H9 (cell line): Measurements from ENCODE around the gene PANX2. TPM values are rescaled to one million over a fixed set of nuclear protein-coding genes. Genes with fewer than 3 reads are reported as not detected.

Experiments used
- DNase-seq: peaks from one replicate; pipeline ENCODE4 v3.0.0-alpha.2; 2017
- H2AFZ ChIP-seq: one replicate; pipeline ENCODE4 v1.6.1; 2013; ENCODE audit warnings: mild to moderate bottlenecking, low read length, control low read depth, moderate library complexity
- H2AK5ac ChIP-seq: 2 replicates; pipeline ENCODE4 v1.6.1; 2013; ENCODE audit warnings: low read length, control low read depth, mixed read lengths; ENCODE audit not compliant: insufficient read length
- H2BK120ac ChIP-seq: one replicate; pipeline ENCODE4 v1.6.1; 2013; ENCODE audit warnings: low read depth, mild to moderate bottlenecking, low read length, control low read depth, inconsistent platforms; ENCODE audit not compliant: poor library complexity, severe bottlenecking
- H2BK12ac ChIP-seq: 2 replicates; pipeline ENCODE4 v1.6.1; 2013; ENCODE audit warnings: low read length, control low read depth, mixed read lengths, low read depth; ENCODE audit not compliant: insufficient read length
- H2BK15ac ChIP-seq: 2 replicates; pipeline ENCODE4 v1.6.1; 2013; ENCODE audit warnings: low read depth, low read length, control low read depth
- H2BK20ac ChIP-seq: one replicate; pipeline ENCODE4 v1.6.1; 2013; ENCODE audit warnings: low read depth, mild to moderate bottlenecking, low read length, control low read depth, inconsistent platforms; ENCODE audit not compliant: poor library complexity, severe bottlenecking
- H2BK5ac ChIP-seq: 2 replicates; pipeline ENCODE4 v1.6.1; 2013; ENCODE audit warnings: low read length, control low read depth, mixed read lengths; ENCODE audit not compliant: insufficient read length
- H3K14ac ChIP-seq: 2 replicates; pipeline ENCODE4 v1.6.1; 2013; ENCODE audit warnings: low read length, control low read depth; ENCODE audit not compliant: insufficient read depth
- H3K18ac ChIP-seq: 2 replicates; pipeline ENCODE4 v1.6.1; 2013; ENCODE audit warnings: low read depth, mild to moderate bottlenecking, mixed read lengths, low read length, control low read depth; ENCODE audit not compliant: insufficient read length
- H3K23ac ChIP-seq: 2 replicates; pipeline ENCODE4 v1.6.1; 2013; ENCODE audit warnings: low read length, control low read depth, mixed read lengths, low read depth; ENCODE audit not compliant: insufficient read length
- H3K23me2 ChIP-seq: 2 replicates; pipeline ENCODE4 v1.6.1; 2013; ENCODE audit warnings: low read depth, mild to moderate bottlenecking, mixed read lengths, low read length, control low read depth; ENCODE audit not compliant: insufficient read length, poor library complexity, severe bottlenecking
- H3K27ac ChIP-seq: 2 replicates; pipeline ENCODE4 v1.5.1; 2013; ENCODE audit warnings: low read length, control low read depth, mixed read lengths, low read depth; ENCODE audit not compliant: insufficient read length
- H3K27me3 ChIP-seq: 2 replicates; pipeline ENCODE4 v1.6.1; 2013; ENCODE audit warnings: low read length, control low read depth, inconsistent platforms; ENCODE audit not compliant: insufficient read depth
- H3K4ac ChIP-seq: 2 replicates; pipeline ENCODE4 v1.6.1; 2013; ENCODE audit warnings: low read depth, mild to moderate bottlenecking, control low read depth, inconsistent platforms, low read length, moderate library complexity
- H3K4me1 ChIP-seq: 2 replicates; pipeline ENCODE4 v1.6.1; 2013; ENCODE audit warnings: low read length, control low read depth, inconsistent platforms; ENCODE audit not compliant: insufficient read depth
- H3K4me2 ChIP-seq: 2 replicates; pipeline ENCODE4 v1.6.1; 2013; ENCODE audit warnings: low read length, control low read depth, mixed read lengths; ENCODE audit not compliant: insufficient read length, insufficient read depth
- H3K56ac ChIP-seq: 2 replicates; pipeline ENCODE4 v1.6.1; 2013; ENCODE audit warnings: low read depth, mild to moderate bottlenecking, mixed read lengths, low read length, control low read depth; ENCODE audit not compliant: insufficient read length
- H3K79me1 ChIP-seq: 2 replicates; pipeline ENCODE4 v1.6.1; 2013; ENCODE audit warnings: low read depth, mild to moderate bottlenecking, moderate library complexity, low read length, control low read depth, inconsistent platforms; ENCODE audit not compliant: insufficient read depth, poor library complexity, severe bottlenecking
- H3K79me2 ChIP-seq: 2 replicates; pipeline ENCODE4 v1.6.1; 2013; ENCODE audit warnings: low read length, control low read depth, inconsistent platforms; ENCODE audit not compliant: insufficient read depth
- H3K9ac ChIP-seq: 2 replicates; pipeline ENCODE4 v1.6.1; 2013; ENCODE audit warnings: low read length, control low read depth, mixed read lengths; ENCODE audit not compliant: insufficient read length; ENCODE audit errors: extremely low read depth
- H3K9me3 ChIP-seq: one replicate; pipeline ENCODE4 v1.6.1; 2013; ENCODE audit warnings: low read depth, low read length, inconsistent platforms; ENCODE audit not compliant: control insufficient read depth
- H3T11ph ChIP-seq: one replicate; pipeline ENCODE4 v1.6.1; 2013; ENCODE audit warnings: mild to moderate bottlenecking, low read length, control low read depth, inconsistent platforms
- H4K20me1 ChIP-seq: one replicate; pipeline ENCODE4 v1.6.1; 2013; ENCODE audit not compliant: control insufficient read depth, insufficient read length, insufficient read depth
- H4K5ac ChIP-seq: 2 replicates; pipeline ENCODE4 v1.6.1; 2013; ENCODE audit warnings: low read depth, mild to moderate bottlenecking, mixed read lengths, low read length, control low read depth; ENCODE audit not compliant: insufficient read length
- H4K8ac ChIP-seq: replicated peaks from 2 replicates; pipeline ENCODE4 v1.6.1; 2013; ENCODE audit warnings: low read length, control low read depth, mixed read lengths, low read depth; ENCODE audit not compliant: insufficient read length
- H4K91ac ChIP-seq: 2 replicates; pipeline ENCODE4 v1.6.1; 2013; ENCODE audit warnings: low read depth, mild to moderate bottlenecking, moderate library complexity, mixed read lengths, low read length, control low read depth; ENCODE audit not compliant: insufficient read length
- H3K27ac Mint-ChIP-seq, 3 experiments: 2 replicates in 2 of 3; 3 replicates in 1 of 3; pipeline ENCODE4 v1.8.0; 2020 to 2021; ENCODE audit warnings: mixed read lengths in 3 of 3, mild to moderate bottlenecking in 1 of 3, moderate library complexity in 1 of 3
- H3K27me3 Mint-ChIP-seq: 2 replicates; pipeline ENCODE4 v1.8.0; 2021; ENCODE audit warnings: low read depth, mild to moderate bottlenecking, moderate library complexity, mixed read lengths
- H3K36me3 Mint-ChIP-seq, 3 experiments: 2 replicates in 2 of 3; 3 replicates in 1 of 3; pipeline ENCODE4 v1.8.0; 2020 to 2021; ENCODE audit warnings: low read depth in 3 of 3, mixed read lengths in 3 of 3; ENCODE audit not compliant: insufficient read depth in 1 of 3
- H3K4me1 Mint-ChIP-seq, 2 experiments: 2 replicates each; pipeline ENCODE4 v1.8.0; 2020; ENCODE audit warnings: mixed read lengths in 2 of 2
- H3K4me3 Mint-ChIP-seq, 2 experiments: 2 replicates in 1 of 2; 3 replicates in 1 of 2; pipeline ENCODE4 v1.8.0; 2020 to 2021; ENCODE audit warnings: mild to moderate bottlenecking in 2 of 2, mixed read lengths in 2 of 2, moderate library complexity in 1 of 2
- H3K9me3 Mint-ChIP-seq, 2 experiments: 2 replicates in 1 of 2; 3 replicates in 1 of 2; pipeline ENCODE4 v1.8.0; 2020; ENCODE audit warnings: mild to moderate bottlenecking in 2 of 2, mixed read lengths in 2 of 2, moderate library complexity in 1 of 2
- WGBS: extraction: QIAGEN DNeasy Blood & Tissue Kit; methylation state at CpG from one replicate; pipeline ENCODE4 v1.1.7; 2013; ENCODE audit warnings: missing lambda C conversion rate, low lambda C conversion rate, mixed read lengths; ENCODE audit not compliant: insufficient read length; ENCODE audit errors: extremely low coverage; 5-methylcytosine and 5-hydroxymethylcytosine counted together
- total RNA-seq: library from RNA; stranded (reverse); gene quantifications from 2 replicates; pipeline ENCODE4 v1.2.1, GENCODE V29; 2021
- TF ChIP-seq, protein P1 (sequence below): fragments of 200-600 bp; sonication (generic); conservative IDR thresholded peaks from 3 replicates; pipeline ENCODE4 v1.8.0; 2021; ENCODE audit warnings: antibody characterized with exemption, mild to moderate bottlenecking

PANX2 gene
- total RNA-seq, 1 experiment from 2014 or later: 8.0 TPM

DNA sequence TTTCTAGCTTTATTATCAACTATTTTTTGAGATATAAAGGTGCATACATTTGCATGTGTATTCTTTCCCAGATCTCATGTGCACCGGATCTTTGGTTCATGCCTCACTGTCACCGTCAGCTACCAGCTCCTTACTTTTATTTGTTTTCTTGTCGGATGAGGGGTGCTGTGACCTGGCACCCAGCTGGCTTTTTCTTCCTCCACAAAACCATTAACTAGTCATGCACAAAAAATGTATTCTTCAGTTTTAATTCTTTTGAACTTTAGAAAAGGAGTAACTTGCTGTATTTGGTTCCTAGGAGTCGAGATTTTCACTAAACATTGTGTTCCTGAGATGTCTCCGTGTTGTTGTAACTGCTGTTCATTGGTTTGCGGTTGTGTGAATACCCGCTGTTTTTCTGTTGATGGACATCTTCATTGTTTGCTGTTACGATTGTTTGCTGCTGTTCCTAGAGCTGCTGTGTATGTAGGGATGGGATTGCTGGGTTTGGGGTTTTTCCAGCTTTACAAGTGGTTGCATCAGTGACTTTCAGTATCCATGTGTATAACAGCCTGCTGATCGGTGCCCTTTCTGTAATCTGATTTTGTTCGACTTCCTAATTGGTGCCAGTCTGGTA is 41.3 kb upstream of the PANX2 start:
- Mint-ChIP-seq H3K4me3 (no peak overlapping the region), H3K36me3 (no peaks in the 10 kb centered on the region), H3K4me1 (no peaks in the 10 kb centered on the region), H3K9me3 (no peaks in the 10 kb centered on the region; a peak in 1 of 5 replicates), H3K27ac (no peak overlapping the region), H3K27me3 (peaks cover 25% of the 10 kb centered on the region)
- Histone ChIP-seq H2BK5ac (no peak overlapping the region), H3K9me3 (no peaks in the 10 kb centered on the region), H3K27ac (no peak overlapping the region), H4K20me1 (no peaks in the 10 kb centered on the region), H2AK5ac (no peak overlapping the region), H3K9ac (no peak overlapping the region), H4K91ac (no peak overlapping the region), H3T11ph (no peak overlapping the region), H3K79me2 (no peaks in the 10 kb centered on the region), H2BK20ac (no peak overlapping the region), H2BK120ac (no peak overlapping the region), H3K79me1 (no peaks in the 10 kb centered on the region), H4K8ac (no peak overlapping the region), H2BK15ac (no peak overlapping the region), H3K23me2 (no peaks in the 10 kb centered on the region), H3K56ac (no peak overlapping the region), H3K4me1 (no peaks in the 10 kb centered on the region), H4K5ac (no peak overlapping the region), H3K27me3 (no peaks in the 10 kb centered on the region), H3K4ac (no peak overlapping the region), H3K18ac (no peak overlapping the region), H2BK12ac (no peak overlapping the region), H3K4me2 (no peak overlapping the region), H3K14ac (no peak overlapping the region), H2AFZ (no peak overlapping the region), H3K23ac (no peak overlapping the region)
- WGBS: no CpG with 5 or more reads among the region's 10 CpGs
- TF ChIP-seq, protein P1, sequence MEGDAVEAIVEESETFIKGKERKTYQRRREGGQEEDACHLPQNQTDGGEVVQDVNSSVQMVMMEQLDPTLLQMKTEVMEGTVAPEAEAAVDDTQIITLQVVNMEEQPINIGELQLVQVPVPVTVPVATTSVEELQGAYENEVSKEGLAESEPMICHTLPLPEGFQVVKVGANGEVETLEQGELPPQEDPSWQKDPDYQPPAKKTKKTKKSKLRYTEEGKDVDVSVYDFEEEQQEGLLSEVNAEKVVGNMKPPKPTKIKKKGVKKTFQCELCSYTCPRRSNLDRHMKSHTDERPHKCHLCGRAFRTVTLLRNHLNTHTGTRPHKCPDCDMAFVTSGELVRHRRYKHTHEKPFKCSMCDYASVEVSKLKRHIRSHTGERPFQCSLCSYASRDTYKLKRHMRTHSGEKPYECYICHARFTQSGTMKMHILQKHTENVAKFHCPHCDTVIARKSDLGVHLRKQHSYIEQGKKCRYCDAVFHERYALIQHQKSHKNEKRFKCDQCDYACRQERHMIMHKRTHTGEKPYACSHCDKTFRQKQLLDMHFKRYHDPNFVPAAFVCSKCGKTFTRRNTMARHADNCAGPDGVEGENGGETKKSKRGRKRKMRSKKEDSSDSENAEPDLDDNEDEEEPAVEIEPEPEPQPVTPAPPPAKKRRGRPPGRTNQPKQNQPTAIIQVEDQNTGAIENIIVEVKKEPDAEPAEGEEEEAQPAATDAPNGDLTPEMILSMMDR: no peak
- DNase-seq: no peak
